HG03342 (cell line): ENCODE results near the gene LRRC41.
A peak's percentile ranks its signal among the peaks of the same experiment; 100 is the strongest.
"Not testable (repeated sequence)": the region's sequence is repeated elsewhere in the genome, so short reads cannot be mapped to it uniquely, and the experiment has no call there.

Source experiments
- ATAC-seq: cut with Tn5 transposase; IDR thresholded peaks from one replicate; pipeline ENCODE4 v1.9.1; 2021; ENCODE audit warnings: mild to moderate bottlenecking, moderate library complexity; ENCODE audit not compliant: unreplicated experiment

The LRRC41 gene

GRCh38 chr1:46328182-46328581 is 24.8 kb upstream of the LRRC41 start:
- not testable (repeated sequence) for ATAC-seq

DNA sequence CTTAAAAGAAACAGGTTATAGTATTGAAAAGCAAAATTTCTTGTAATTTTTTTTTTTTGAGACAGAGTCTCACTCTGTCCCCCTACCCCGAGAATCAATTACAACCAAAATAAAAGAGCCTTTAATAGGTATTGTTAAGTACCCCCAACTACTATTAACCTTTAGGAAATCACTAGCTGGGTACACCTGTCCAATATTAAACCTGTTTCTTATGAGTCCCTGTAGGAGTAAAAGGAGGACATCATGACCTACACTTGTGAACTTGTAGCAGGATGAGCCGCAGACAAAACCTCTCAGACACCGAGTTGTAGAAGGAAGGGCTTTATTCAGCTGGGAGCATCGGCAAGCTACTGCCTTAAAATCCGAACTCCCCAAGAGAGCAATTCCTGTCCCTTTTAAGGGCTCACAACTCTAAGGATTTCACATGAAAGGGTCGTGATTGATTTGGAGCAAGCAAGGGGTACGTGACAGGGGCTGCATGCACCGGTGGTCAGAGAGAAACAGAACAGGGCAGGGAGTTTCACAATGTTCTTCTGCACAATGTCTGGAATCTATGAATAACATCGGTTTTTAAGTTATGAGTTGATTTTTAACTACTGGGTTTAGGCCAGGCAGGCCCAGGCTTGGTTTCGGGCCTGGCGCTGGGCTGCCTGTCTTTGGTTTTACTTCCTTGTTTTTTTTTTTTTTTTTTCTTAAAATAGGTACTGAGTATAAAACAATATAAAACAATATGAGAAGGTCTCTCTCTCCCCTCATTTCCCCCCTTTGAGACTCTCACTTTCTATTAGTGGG is 22.1 kb upstream of the LRRC41 start:
- ATAC-seq: not testable (repeated sequence)

DNA sequence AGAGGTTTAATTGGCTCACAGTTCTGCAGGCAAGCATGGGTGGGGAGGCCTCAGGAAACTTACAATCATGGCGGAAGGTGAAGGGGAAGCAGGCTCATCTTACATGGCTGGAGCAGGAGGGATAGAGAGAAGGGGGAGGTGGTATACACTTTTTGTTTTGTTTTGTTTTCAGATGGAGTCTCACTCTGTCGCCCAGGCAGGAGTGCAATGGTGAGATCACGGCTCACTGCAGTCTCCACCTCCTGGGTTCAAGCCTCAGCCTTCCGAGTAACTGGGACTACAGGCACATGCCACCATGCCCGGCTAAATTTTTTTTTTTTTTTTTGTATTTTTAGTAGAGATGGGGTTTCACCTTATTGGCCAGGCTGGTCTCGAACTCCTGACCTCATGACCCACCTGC is 18.8 kb upstream of the LRRC41 start:
- not testable (repeated sequence) for ATAC-seq

- not testable (repeated sequence) for ATAC-seq
Measured at GRCh38 chr1:46319960-46320914, 16.8 kb upstream of the LRRC41 start.

GRCh38 chr1:46319301-46319700 is 15.9 kb upstream of the LRRC41 start:
- ATAC-seq: not testable (repeated sequence)

- ATAC-seq: no peak
Measured at GRCh38 chr1:46317323-46317722, 13.9 kb upstream of the LRRC41 start.

DNA sequence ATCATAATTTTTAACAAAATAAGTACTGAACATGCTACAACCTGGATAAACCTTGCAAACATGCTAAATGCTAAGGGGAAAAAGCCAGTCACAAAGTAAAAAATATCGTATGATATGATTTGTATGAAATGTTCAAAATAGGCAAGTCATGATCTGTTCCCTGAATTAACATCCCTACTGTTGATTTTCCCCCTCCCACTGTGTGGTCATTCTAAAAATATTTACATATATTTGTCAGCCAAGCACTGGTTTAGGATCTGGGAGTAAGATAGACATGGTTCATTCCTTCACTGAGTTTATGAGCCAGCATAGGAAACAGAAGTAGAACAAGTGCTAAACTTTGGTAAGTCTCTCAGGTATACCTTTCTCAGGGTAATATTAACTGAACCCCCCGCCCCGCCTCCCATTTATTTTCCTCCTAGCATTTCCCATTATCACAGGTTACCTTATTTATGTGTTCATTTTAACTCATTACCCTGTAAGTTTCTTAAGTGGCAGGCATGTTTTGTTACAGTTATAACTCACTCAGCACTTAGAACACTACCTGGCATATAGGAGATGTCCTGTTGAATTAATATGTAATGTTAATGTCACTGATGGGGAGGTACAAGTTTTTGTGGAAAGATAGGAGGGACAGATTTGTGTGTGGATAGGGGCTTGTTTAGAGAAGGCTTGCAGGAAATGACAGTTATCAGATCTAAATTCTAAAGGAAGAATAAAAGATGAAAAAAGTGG is 12.4 kb upstream of the LRRC41 start:
- ATAC-seq: no peak

- no peak for ATAC-seq
Measured at GRCh38 chr1:46310321-46310720, 6.9 kb upstream of the LRRC41 start.

- ATAC-seq: no peak
Measured at GRCh38 chr1:46309401-46310159, 6.2 kb upstream of the LRRC41 start.

GRCh38 chr1:46306159-46306530 is 2.7 kb upstream of the LRRC41 start:
- ATAC-seq: no peak

- ATAC-seq: no peak
Measured at GRCh38 chr1:46303872-46304326, 483 bp upstream of the LRRC41 start.

DNA sequence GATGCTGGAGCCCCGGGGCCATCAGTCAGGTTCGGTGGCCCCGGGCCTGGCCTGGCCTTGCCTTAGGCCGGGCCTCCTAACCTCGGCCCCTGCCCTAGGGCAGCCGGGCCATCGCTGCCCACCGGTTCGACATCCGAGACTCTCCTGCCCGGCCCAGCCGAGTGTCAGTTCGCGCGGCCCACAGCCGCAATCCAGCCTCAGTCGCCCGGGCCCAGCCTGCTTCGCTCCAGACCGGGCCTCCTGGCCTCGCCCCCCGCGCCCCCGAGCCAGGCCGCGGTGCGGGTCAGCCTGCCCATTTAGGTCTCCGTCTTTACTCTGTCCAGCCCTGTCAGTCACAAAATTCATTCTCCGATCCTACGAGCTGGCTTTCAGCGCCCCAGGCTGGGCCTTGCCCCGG is 777 bp downstream of the LRRC41 start:
- ATAC-seq: no peak

GRCh38 chr1:46301808-46302640 is 1.4 kb downstream of the LRRC41 start:
- peak; percentile 33 for ATAC-seq

DNA sequence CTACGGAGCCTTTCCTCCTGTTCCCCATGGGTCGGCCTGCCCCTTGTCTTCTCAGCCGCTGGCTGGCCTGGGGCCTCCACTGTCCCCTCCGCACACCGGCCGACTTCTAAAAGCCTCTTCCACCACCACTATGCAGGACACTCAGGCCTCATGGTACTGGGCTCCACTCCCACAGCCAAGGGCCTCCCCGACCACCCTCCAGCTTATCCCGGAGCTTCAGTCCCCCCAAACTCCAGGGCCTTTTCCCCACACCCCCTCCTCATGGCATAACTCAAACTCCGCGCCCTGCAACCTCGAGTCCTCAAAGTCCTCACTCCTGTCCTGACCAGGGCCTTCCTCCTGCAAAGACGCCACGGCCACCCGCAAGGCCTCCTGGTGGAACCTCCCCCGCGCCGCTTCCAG is 2.0 kb downstream of the LRRC41 start:
- ATAC-seq: no peak

GRCh38 chr1:46300673-46301405 is 2.6 kb downstream of the LRRC41 start:
- no peak for ATAC-seq

- ATAC-seq: no peak
Measured at GRCh38 chr1:46298387-46298786, 5.0 kb downstream of the LRRC41 start.

DNA sequence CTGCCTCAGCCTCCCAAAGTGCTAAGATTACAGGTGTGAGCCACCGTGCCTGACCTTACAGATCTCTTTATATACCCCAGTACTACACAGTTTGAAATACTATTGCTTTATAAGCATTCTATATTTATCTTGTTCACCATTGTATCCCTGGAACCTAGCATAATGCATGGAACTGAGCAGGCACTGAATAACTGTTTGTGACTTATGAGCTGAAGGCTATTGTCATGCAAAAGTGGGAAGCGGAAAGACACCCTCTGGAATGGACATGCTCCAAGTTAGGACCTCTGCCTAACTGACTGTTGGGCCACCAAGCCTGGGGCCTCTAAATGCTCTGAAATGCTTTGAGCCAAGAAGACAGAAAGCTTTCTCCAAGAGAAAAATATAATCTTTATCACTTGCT is 8.1 kb downstream of the LRRC41 start:
- ATAC-seq: no peak

DNA sequence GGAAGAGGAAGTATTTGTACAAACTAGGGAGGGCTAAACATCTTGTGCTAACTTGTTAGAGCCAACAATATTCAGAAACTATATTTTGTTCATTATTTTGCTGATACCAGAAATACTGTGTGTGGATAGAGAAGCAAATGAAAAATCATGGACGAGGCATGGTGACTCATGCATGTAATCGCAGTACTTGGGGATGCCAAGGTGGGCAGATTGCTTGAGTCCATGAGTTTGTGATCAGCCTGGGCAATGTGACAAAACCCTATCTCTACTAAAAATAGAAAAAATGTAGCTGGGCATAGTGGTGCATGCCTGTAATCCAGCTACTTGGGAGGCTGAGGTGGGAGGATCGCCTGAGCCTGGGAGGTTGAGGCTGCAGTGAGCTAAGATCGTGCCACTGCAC is 13.4 kb downstream of the LRRC41 start:
- no peak for ATAC-seq

DNA sequence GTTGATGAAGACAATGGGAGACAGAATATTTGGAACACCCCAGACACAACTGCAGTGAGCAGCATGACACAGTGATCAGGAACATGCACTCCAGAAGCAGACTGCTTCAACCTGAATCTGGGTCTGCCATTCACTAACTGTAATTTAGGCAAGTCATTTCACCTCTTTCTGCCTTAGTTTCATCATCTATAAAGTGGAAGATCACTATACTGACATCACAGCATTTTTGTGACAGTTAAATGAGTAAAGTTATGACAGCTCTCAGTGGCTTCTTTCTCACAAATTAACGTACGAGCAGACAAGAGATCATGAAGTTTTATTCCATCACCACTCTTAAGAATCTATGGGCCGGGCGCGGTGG is 14.3 kb downstream of the LRRC41 start:
- ATAC-seq: no peak
